ENCODE results near the gene GPR84.

- TF ChIP-seq, protein P1, sequence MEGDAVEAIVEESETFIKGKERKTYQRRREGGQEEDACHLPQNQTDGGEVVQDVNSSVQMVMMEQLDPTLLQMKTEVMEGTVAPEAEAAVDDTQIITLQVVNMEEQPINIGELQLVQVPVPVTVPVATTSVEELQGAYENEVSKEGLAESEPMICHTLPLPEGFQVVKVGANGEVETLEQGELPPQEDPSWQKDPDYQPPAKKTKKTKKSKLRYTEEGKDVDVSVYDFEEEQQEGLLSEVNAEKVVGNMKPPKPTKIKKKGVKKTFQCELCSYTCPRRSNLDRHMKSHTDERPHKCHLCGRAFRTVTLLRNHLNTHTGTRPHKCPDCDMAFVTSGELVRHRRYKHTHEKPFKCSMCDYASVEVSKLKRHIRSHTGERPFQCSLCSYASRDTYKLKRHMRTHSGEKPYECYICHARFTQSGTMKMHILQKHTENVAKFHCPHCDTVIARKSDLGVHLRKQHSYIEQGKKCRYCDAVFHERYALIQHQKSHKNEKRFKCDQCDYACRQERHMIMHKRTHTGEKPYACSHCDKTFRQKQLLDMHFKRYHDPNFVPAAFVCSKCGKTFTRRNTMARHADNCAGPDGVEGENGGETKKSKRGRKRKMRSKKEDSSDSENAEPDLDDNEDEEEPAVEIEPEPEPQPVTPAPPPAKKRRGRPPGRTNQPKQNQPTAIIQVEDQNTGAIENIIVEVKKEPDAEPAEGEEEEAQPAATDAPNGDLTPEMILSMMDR (IDR thresholded peaks at IDR 0.05; ENCODE audit: insufficient read depth, low read depth, low read length): no peak
- TF ChIP-seq EZH2 (IDR thresholded peaks at IDR 0.05; ENCODE audit: insufficient read depth, low read length): no peak
Observed at GRCh38 chr12:54363047-54363446, 1.2 kb downstream of the GPR84 start.
